Skeletal muscle satellite cell (primary cell): ENCODE results near the gene IFT74.

Experiments
- H3K27me3 ChIP-seq: 2 replicates; pipeline ENCODE4 v1.7.0; 2013; ENCODE audit warnings: low read length; ENCODE audit not compliant: control insufficient read depth, insufficient read depth
- H3K36me3 ChIP-seq: 2 replicates; pipeline ENCODE4 v1.7.0; 2013; ENCODE audit warnings: mild to moderate bottlenecking, control low read depth, low read length; ENCODE audit not compliant: insufficient read depth
- H3K4me1 ChIP-seq: 2 replicates; pipeline ENCODE4 v1.7.0; 2013; ENCODE audit warnings: low read length; ENCODE audit not compliant: control insufficient read depth, insufficient read depth
- H3K4me2 ChIP-seq: 2 replicates; pipeline ENCODE4 v1.7.0; 2013; ENCODE audit warnings: mild to moderate bottlenecking, low read length
- H3K4me3 ChIP-seq: 2 replicates; pipeline ENCODE4 v1.7.0; 2013; ENCODE audit warnings: low read length
- H3K9ac ChIP-seq: 2 replicates; pipeline ENCODE4 v1.7.0; 2013; ENCODE audit warnings: mild to moderate bottlenecking, low read depth, low read length, moderate library complexity
- H3K9me3 ChIP-seq: replicated peaks from 2 replicates; pipeline ENCODE4 v1.7.0; 2013; ENCODE audit warnings: mild to moderate bottlenecking, control low read depth, low read length

IFT74 gene

GRCh38 chr9:27110181-27110580 lies 154.0 kb downstream of the IFT74 start:
- no peaks in the 10 kb centered on the region for H3K9me3 ChIP-seq
- no peak overlapping the region for H3K9ac ChIP-seq
- H3K4me3 ChIP-seq = no peak overlapping the region
- H3K4me2 ChIP-seq = no peak overlapping the region
- H3K27me3 ChIP-seq = no peaks in the 10 kb centered on the region
- no peaks in the 10 kb centered on the region for H3K36me3 ChIP-seq
- H3K4me1 ChIP-seq = no peaks in the 10 kb centered on the region

DNA sequence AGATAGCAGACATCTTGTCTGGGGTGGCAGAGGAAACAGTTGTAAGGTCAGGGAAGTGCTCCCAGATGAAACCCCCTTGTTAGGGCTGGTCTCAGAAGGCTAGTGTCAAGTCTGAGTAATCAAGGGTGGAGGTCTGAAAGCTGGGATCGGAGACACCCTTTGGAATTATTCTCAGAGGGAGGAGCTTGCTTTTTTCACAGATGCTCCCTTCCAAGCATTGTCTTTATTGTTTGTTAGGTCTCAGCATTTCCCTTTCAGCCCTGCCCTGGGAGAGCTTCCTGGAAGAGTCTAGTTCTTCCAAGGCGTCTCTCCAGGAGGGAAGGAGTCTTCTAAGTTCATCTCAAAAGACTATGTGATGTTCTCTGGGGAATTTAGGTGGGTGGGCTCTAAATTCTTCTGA lies 156.0 kb downstream of the IFT74 start:
- H3K4me2 ChIP-seq = no peak overlapping the region
- H3K36me3 ChIP-seq = no peaks in the 10 kb centered on the region
- no peak overlapping the region for H3K4me3 ChIP-seq
- no peaks in the 10 kb centered on the region for H3K9me3 ChIP-seq
- no peak overlapping the region for H3K9ac ChIP-seq
- H3K27me3 ChIP-seq = no peaks in the 10 kb centered on the region
- no peaks in the 10 kb centered on the region for H3K4me1 ChIP-seq
